CD4-positive, CD25-positive, alpha-beta regulatory T cell (primary cell): ENCODE data around the gene TMEM255A. TPM values are rescaled to one million over a fixed set of nuclear protein-coding genes. Genes with fewer than 3 reads are reported as not detected.
A peak's percentile ranks its signal among the peaks of the same experiment; 100 is the strongest.

ENCODE experiments used
- ATAC-seq, 2 donors: fragments of 150-1000 bp; cut with Tn5 transposase; one replicate each; pipeline ENCODE4 v1.10.0; 2021; ENCODE audit warnings: low read depth in 2 of 2, moderate number of reproducible peaks in 2 of 2, moderate library complexity in 1 of 2
- DNase-seq, 3 donors: peaks; one replicate each; pipeline versions ENCODE4 v3.0.0 to v3.0.0-alpha.2; 2012 to 2022; ENCODE audit warnings: mixed read lengths in 1 of 3
- H3K27ac ChIP-seq: one replicate; pipeline ENCODE4 v1.7.0; 2013; ENCODE audit warnings: mild to moderate bottlenecking, low read length; ENCODE audit not compliant: insufficient read depth, poor library complexity, severe bottlenecking
- H3K27me3 ChIP-seq: one replicate; pipeline ENCODE4 v1.7.0; 2013; ENCODE audit warnings: low read length; ENCODE audit not compliant: control insufficient read depth, insufficient read depth
- H3K36me3 ChIP-seq: one replicate; pipeline ENCODE4 v1.7.0; 2013; ENCODE audit warnings: mild to moderate bottlenecking, low read length, moderate library complexity; ENCODE audit not compliant: control insufficient read depth, insufficient read depth
- H3K4me1 ChIP-seq: 2 replicates; pipeline ENCODE4 v1.7.0; 2013; ENCODE audit warnings: mild to moderate bottlenecking, low read length; ENCODE audit not compliant: insufficient read depth, control insufficient read depth, poor library complexity, severe bottlenecking
- H3K4me3 ChIP-seq: one replicate; pipeline ENCODE4 v1.7.0; 2013; ENCODE audit warnings: low read depth, mild to moderate bottlenecking, low read length, moderate library complexity
- H3K9me3 ChIP-seq, 2 experiments: 1 replicate in 1 of 2; 2 replicates in 1 of 2; pipeline ENCODE4 v1.7.0; 2013; ENCODE audit warnings: low read length in 2 of 2, mild to moderate bottlenecking in 1 of 2, moderate library complexity in 1 of 2; ENCODE audit not compliant: control insufficient read depth in 2 of 2
- H3K27ac Mint-ChIP-seq, 3 donors: one replicate each; pipeline ENCODE4 v1.8.0; 2020 to 2022; ENCODE audit warnings: mild to moderate bottlenecking in 3 of 3, mixed read lengths in 3 of 3, moderate library complexity in 2 of 3
- H3K27me3 Mint-ChIP-seq: one replicate; pipeline ENCODE4 v1.8.0; 2022; ENCODE audit warnings: mild to moderate bottlenecking, mixed read lengths
- H3K36me3 Mint-ChIP-seq: one replicate; pipeline ENCODE4 v1.8.0; 2020; ENCODE audit warnings: mixed read lengths
- H3K4me1 Mint-ChIP-seq, 4 donors: one replicate each; pipeline ENCODE4 v1.8.0; 2020 to 2022; ENCODE audit warnings: mixed read lengths in 4 of 4, mild to moderate bottlenecking in 1 of 4
- H3K4me3 Mint-ChIP-seq, 4 donors: one replicate each; pipeline ENCODE4 v1.8.0; 2020 to 2022; ENCODE audit warnings: mild to moderate bottlenecking in 4 of 4, mixed read lengths in 4 of 4, moderate library complexity in 3 of 4
- H3K9me3 Mint-ChIP-seq, 7 donors: one replicate each; pipeline ENCODE4 v1.8.0; 2020 to 2022; ENCODE audit warnings: mixed read lengths in 7 of 7, mild to moderate bottlenecking in 3 of 7, moderate library complexity in 2 of 7
- polyA plus RNA-seq, 4 donors: library from polyadenylated mRNA; unstranded; fragments of 300-500 nt; fragmentation: Illumina TruSeq; gene quantifications; one replicate each; pipeline ENCODE4 v1.2.3, GENCODE V29; 2021
- total RNA-seq: library from RNA; stranded (reverse); gene quantifications from one replicate; pipeline ENCODE4 v1.2.3, GENCODE V29; 2022

The TMEM255A gene
- total and polyA plus RNA-seq, 5 donors from 2014 or later: 0.07 TPM; not detected in 4

GRCh38 chrX:120293015-120293414, 18.2 kb downstream of the TMEM255A start:
- Histone ChIP-seq H3K4me3 (no peak overlapping the region), H3K9me3 (no peaks in the 10 kb centered on the region), H3K36me3 (no peaks in the 10 kb centered on the region), H3K4me1 (no peaks in the 10 kb centered on the region), H3K27ac (no peak overlapping the region), H3K27me3 (no peaks in the 10 kb centered on the region)
- ATAC-seq: no peak
- Mint-ChIP-seq H3K27me3 (no peaks in the 10 kb centered on the region), H3K27ac (peak overlapping the region in 1 of 3 donors; percentile 20), H3K4me1 (peaks cover 0 to 7% (median 4%) of the 10 kb centered on the region in 4 donors), H3K9me3 (no peaks in the 10 kb centered on the region), H3K4me3 (no peak overlapping the region), H3K36me3 (no peaks in the 10 kb centered on the region)
- DNase-seq: no peak

GRCh38 chrX:120291211-120291610, 20.1 kb downstream of the TMEM255A start:
- H3K4me1 ChIP-seq: no peaks in the 10 kb centered on the region
- no peak overlapping the region for H3K27ac ChIP-seq
- H3K27ac Mint-ChIP-seq: no peak overlapping the region
- no peaks in the 10 kb centered on the region for H3K27me3 ChIP-seq
- DNase-seq: no peak
- no peaks in the 10 kb centered on the region for H3K27me3 Mint-ChIP-seq
- ATAC-seq: no peak
- no peaks in the 10 kb centered on the region for H3K36me3 ChIP-seq
- no peak overlapping the region for H3K4me3 ChIP-seq
- no peaks in the 10 kb centered on the region for H3K36me3 Mint-ChIP-seq
- no peak overlapping the region for H3K4me3 Mint-ChIP-seq
- H3K9me3 ChIP-seq: no peaks in the 10 kb centered on the region
- peaks cover 0 to 7% (median 4%) of the 10 kb centered on the region in 4 donors for H3K4me1 Mint-ChIP-seq
- H3K9me3 Mint-ChIP-seq: no peaks in the 10 kb centered on the region

GRCh38 chrX:120290107-120290506, 21.2 kb downstream of the TMEM255A start:
- Histone ChIP-seq H3K9me3 (no peaks in the 10 kb centered on the region), H3K27ac (no peak overlapping the region), H3K27me3 (no peaks in the 10 kb centered on the region), H3K4me3 (no peak overlapping the region), H3K4me1 (no peaks in the 10 kb centered on the region), H3K36me3 (no peaks in the 10 kb centered on the region)
- Mint-ChIP-seq H3K9me3 (peaks cover 0 to 2% (median 0%) of the 10 kb centered on the region in 7 donors), H3K36me3 (no peaks in the 10 kb centered on the region), H3K4me3 (no peak overlapping the region), H3K4me1 (peaks cover 0 to 5% (median 3%) of the 10 kb centered on the region in 4 donors), H3K27me3 (peaks cover 3% of the 10 kb centered on the region), H3K27ac (no peak overlapping the region)
- ATAC-seq (no peak), DNase-seq (no peak)

GRCh38 chrX:120287513-120288112, 23.6 kb downstream of the TMEM255A start:
- H3K4me1 Mint-ChIP-seq: no peaks in the 10 kb centered on the region

GRCh38 chrX:120286733-120287512, 24.3 kb downstream of the TMEM255A start:
- Mint-ChIP-seq H3K4me3 (no peak overlapping the region), H3K27ac (no peak overlapping the region), H3K27me3 (peaks cover 9% of the 10 kb centered on the region), H3K36me3 (no peaks in the 10 kb centered on the region), H3K4me1 (no peaks in the 10 kb centered on the region), H3K9me3 (peaks cover 0 to 6% (median 0%) of the 10 kb centered on the region in 7 donors)
- Histone ChIP-seq H3K27ac (no peak overlapping the region), H3K4me3 (no peak overlapping the region), H3K4me1 (no peaks in the 10 kb centered on the region), H3K9me3 (no peaks in the 10 kb centered on the region), H3K36me3 (no peaks in the 10 kb centered on the region), H3K27me3 (no peaks in the 10 kb centered on the region)
- no peak for ATAC-seq
- DNase-seq: no peak

More at GRCh38 chrX:120287513-120288112, 23.6 kb downstream of the TMEM255A start:
- H3K4me1 ChIP-seq: no peaks in the 10 kb centered on the region
- DNase-seq (no peak), ATAC-seq (no peak)
- no peak overlapping the region for H3K27ac ChIP-seq
- Mint-ChIP-seq H3K36me3 (no peaks in the 10 kb centered on the region), H3K27ac (no peak overlapping the region), H3K4me3 (no peak overlapping the region), H3K27me3 (peaks cover 8% of the 10 kb centered on the region), H3K9me3 (peaks cover 0 to 6% (median 0%) of the 10 kb centered on the region in 7 donors)
- H3K9me3 ChIP-seq: no peaks in the 10 kb centered on the region
- H3K36me3 ChIP-seq: no peaks in the 10 kb centered on the region
- no peak overlapping the region for H3K4me3 ChIP-seq
- H3K27me3 ChIP-seq: no peaks in the 10 kb centered on the region

DNA sequence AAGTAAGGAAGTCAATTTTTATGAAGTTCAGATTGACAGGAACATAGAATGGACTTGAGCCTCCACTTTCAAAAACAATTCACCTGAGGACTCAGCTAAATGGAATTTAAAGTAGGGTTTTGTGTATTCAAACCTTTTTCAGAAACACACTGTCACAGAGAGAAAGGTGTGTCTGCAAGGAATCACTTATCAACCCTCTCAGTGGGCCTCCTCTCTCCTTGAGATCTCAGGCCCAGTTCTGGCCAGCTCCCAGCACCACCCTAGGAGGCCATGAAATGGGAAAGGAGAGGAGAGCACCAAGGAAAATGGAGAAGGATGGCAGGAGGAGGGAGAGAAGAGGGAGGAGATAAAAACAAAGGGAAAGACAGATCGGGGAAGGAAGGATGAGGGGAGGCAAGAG, 28.6 kb downstream of the TMEM255A start:
- ATAC-seq (no peak), DNase-seq (no peak)
- no peaks in the 10 kb centered on the region for H3K36me3 ChIP-seq
- Mint-ChIP-seq H3K27ac (no peak overlapping the region), H3K4me3 (no peak overlapping the region), H3K4me1 (no peaks in the 10 kb centered on the region), H3K36me3 (no peaks in the 10 kb centered on the region), H3K9me3 (peaks cover 0 to 6% (median 0%) of the 10 kb centered on the region in 7 donors), H3K27me3 (peaks cover 14% of the 10 kb centered on the region)
- H3K27ac ChIP-seq: no peak overlapping the region
- no peaks in the 10 kb centered on the region for H3K9me3 ChIP-seq
- no peaks in the 10 kb centered on the region for H3K27me3 ChIP-seq
- H3K4me1 ChIP-seq: no peaks in the 10 kb centered on the region
- no peak overlapping the region for H3K4me3 ChIP-seq

- no peak overlapping the region for H3K4me3 Mint-ChIP-seq
Measured at GRCh38 chrX:120281761-120282160, 29.5 kb downstream of the TMEM255A start.

More at GRCh38 chrX:120281761-120282160, 29.5 kb downstream of the TMEM255A start:
- H3K36me3 Mint-ChIP-seq: no peaks in the 10 kb centered on the region
- Histone ChIP-seq H3K36me3 (no peaks in the 10 kb centered on the region), H3K27me3 (no peaks in the 10 kb centered on the region), H3K9me3 (no peaks in the 10 kb centered on the region), H3K4me3 (no peak overlapping the region), H3K4me1 (no peaks in the 10 kb centered on the region), H3K27ac (no peak overlapping the region)
- DNase-seq (no peak), ATAC-seq (no peak)
- H3K27ac Mint-ChIP-seq: no peak overlapping the region
- peaks cover 0 to 6% (median 0%) of the 10 kb centered on the region in 7 donors for H3K9me3 Mint-ChIP-seq
- no peaks in the 10 kb centered on the region for H3K4me1 Mint-ChIP-seq
- peaks cover 14% of the 10 kb centered on the region for H3K27me3 Mint-ChIP-seq
